Stimulated activated CD8-positive, alpha-beta memory T cell treated with anti-CD3 and anti-CD28 coated beads, Interleukin-12 subunit alpha, Interleukin-12 subunit beta, amount 100 ng/mL, for 24 hours (primary cell): ENCODE data around the gene CACNA1G.

Source experiments
- DNase-seq: peaks from one replicate; pipeline ENCODE4 v3.0.0-alpha.2; 2020; ENCODE audit errors: extremely low read depth

Gene CACNA1G

GRCh38 chr17:50533720-50534148, 26.8 kb upstream of the CACNA1G start:
- no peak for DNase-seq

- DNase-seq: no peak
Observed at GRCh38 chr17:50534222-50534978, 26.1 kb upstream of the CACNA1G start.

GRCh38 chr17:50534979-50535326, 25.6 kb upstream of the CACNA1G start:
- no peak for DNase-seq

- DNase-seq: no peak
Observed at GRCh38 chr17:50535407-50535806, 25.1 kb upstream of the CACNA1G start.

GRCh38 chr17:50536683-50537646, 23.6 kb upstream of the CACNA1G start:
- no peak for DNase-seq

- DNase-seq: no peak
Observed at GRCh38 chr17:50537721-50538548, 22.6 kb upstream of the CACNA1G start.

GRCh38 chr17:50538549-50539410, 21.7 kb upstream of the CACNA1G start:
- no peak for DNase-seq

GRCh38 chr17:50539762-50540559, 20.6 kb upstream of the CACNA1G start:
- DNase-seq: no peak

GRCh38 chr17:50540560-50541401, 19.7 kb upstream of the CACNA1G start:
- DNase-seq: no peak

GRCh38 chr17:50541402-50541715, 19.2 kb upstream of the CACNA1G start:
- DNase-seq: no peak

- DNase-seq: peak; percentile 56
Observed at GRCh38 chr17:50541716-50542688, 18.5 kb upstream of the CACNA1G start.

GRCh38 chr17:50542795-50543774, 17.4 kb upstream of the CACNA1G start:
- DNase-seq: no peak

GRCh38 chr17:50544516-50544915, 16.0 kb upstream of the CACNA1G start:
- no peak for DNase-seq

- DNase-seq: no peak
Observed at GRCh38 chr17:50545311-50545710, 15.2 kb upstream of the CACNA1G start.

- DNase-seq: no peak
Observed at GRCh38 chr17:50546701-50547034, 13.8 kb upstream of the CACNA1G start.

GRCh38 chr17:50547035-50547735, 13.3 kb upstream of the CACNA1G start, which contains the start of gene SPATA20:
Gene SPATA20 (plus strand): TSS chr17:50547174. CDS start chr17:50547209, 35 bp downstream.
- DNase-seq: peak; percentile 53
